ENCODE measurements around the gene ZBTB21. TPM values are rescaled to one million over a fixed set of nuclear protein-coding genes. Genes with fewer than 3 reads are reported as not detected.

The ZBTB21 gene
- total and polyA plus RNA-seq, 2 of the 4 experiments (the other 2 are of a cell fraction) = 6.8 to 12.0 TPM

DNA sequence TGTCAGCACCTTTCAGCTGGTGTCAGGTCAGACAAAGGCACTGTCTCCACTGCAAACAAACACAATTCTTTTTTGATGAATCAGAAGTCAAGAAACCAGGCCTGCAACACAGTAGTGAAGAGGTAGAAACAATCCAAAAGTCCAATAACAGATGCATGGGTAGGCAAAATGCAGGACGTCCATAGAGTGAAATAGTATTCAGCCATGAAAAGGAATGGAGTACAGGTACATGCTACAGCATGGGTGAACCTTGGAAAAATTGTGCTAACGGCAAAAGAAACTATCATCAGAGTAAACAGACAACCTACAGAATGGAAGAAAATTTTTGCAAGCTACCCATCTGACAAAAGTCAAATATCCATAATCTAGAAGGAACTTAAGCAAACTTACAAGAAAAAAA is 26.2 kb upstream of the ZBTB21 start:
- no peak for ATAC-seq (ENCODE audit: low read depth)
- H2AFZ ChIP-seq (replicated peaks; ENCODE audit: low read length, poor library complexity) = no peak overlapping the region
- peak overlapping the region; percentile 24; the same call in 1 of the 2 replicates for H2BK120ac ChIP-seq (ENCODE audit: low read depth, low read length)
- no TSS peak for BruUV-seq (replicated peaks)
- ChIA-PET POLR2A (ENCODE audit: unreplicated experiment) (no interaction called here), CTCF (no interaction called here)
- H3K36me3 ChIP-seq (ENCODE audit: control insufficient read depth, insufficient read depth, low read length) = no peaks in the 10 kb centered on the region
- no peak overlapping the region for H2BK5ac ChIP-seq (ENCODE audit: low read depth, low read length, poor library complexity, severe bottlenecking)
- TF ChIP-seq, protein P1, sequence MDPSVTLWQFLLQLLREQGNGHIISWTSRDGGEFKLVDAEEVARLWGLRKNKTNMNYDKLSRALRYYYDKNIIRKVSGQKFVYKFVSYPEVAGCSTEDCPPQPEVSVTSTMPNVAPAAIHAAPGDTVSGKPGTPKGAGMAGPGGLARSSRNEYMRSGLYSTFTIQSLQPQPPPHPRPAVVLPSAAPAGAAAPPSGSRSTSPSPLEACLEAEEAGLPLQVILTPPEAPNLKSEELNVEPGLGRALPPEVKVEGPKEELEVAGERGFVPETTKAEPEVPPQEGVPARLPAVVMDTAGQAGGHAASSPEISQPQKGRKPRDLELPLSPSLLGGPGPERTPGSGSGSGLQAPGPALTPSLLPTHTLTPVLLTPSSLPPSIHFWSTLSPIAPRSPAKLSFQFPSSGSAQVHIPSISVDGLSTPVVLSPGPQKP (IDR thresholded peaks at IDR 0.05; ENCODE audit: borderline replicate concordance, low read depth, low read length) = no peak
- TF ChIP-seq, protein P2, sequence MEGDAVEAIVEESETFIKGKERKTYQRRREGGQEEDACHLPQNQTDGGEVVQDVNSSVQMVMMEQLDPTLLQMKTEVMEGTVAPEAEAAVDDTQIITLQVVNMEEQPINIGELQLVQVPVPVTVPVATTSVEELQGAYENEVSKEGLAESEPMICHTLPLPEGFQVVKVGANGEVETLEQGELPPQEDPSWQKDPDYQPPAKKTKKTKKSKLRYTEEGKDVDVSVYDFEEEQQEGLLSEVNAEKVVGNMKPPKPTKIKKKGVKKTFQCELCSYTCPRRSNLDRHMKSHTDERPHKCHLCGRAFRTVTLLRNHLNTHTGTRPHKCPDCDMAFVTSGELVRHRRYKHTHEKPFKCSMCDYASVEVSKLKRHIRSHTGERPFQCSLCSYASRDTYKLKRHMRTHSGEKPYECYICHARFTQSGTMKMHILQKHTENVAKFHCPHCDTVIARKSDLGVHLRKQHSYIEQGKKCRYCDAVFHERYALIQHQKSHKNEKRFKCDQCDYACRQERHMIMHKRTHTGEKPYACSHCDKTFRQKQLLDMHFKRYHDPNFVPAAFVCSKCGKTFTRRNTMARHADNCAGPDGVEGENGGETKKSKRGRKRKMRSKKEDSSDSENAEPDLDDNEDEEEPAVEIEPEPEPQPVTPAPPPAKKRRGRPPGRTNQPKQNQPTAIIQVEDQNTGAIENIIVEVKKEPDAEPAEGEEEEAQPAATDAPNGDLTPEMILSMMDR (conservative IDR thresholded peaks at IDR 0.05; ENCODE audit: low read depth, low read length) = no peak
- TF ChIP-seq BHLHE40 (IDR thresholded peaks at IDR 0.05; ENCODE audit: low read depth, low read length) (no peak), POLR2A (IDR thresholded peaks at IDR 0.05; ENCODE audit: low read depth, low read length) (no peak), MAFK (IDR thresholded peaks at IDR 0.05; ENCODE audit: low read depth, low read length) (no peak), RFX5 (IDR thresholded peaks at IDR 0.05; ENCODE audit: low read depth, low read length) (no peak), FOS (IDR thresholded peaks at IDR 0.05; ENCODE audit: low read depth, low read length) (no peak), RCOR1 (IDR thresholded peaks at IDR 0.05; ENCODE audit: insufficient replicate concordance, low read length) (no peak), CHD1 (IDR thresholded peaks at IDR 0.05; ENCODE audit: low read depth, low read length) (no peak), MXI1 (IDR thresholded peaks at IDR 0.05; ENCODE audit: borderline replicate concordance, low read depth, low read length) (no peak)
- DNase-seq = no peak
- no peak overlapping the region for H2AK9ac ChIP-seq (replicated peaks; ENCODE audit: low read depth, low read length, poor library complexity)
- H4K20me1 ChIP-seq (ENCODE audit: insufficient read depth, low read length) = no peaks in the 10 kb centered on the region
- no peak overlapping the region for H3K18ac ChIP-seq (ENCODE audit: low read depth, low read length)
- H3K14ac ChIP-seq (replicated peaks; ENCODE audit: low read depth, low read length) = 0 out of 2 replicates have a peak overlapping the region, but pooled peaks have one; percentile 1
- H2AK5ac ChIP-seq (ENCODE audit: low read depth, low read length) = no peak overlapping the region
- H2BK20ac ChIP-seq (ENCODE audit: low read depth, low read length) = peak overlapping the region; percentile 30; the same call in 1 of the 2 replicates
- H3K4me2 ChIP-seq (ENCODE audit: low read depth, low read length) = no peak overlapping the region
- H3K4me3 ChIP-seq (ENCODE audit: insufficient read depth, low read depth, low read length) = no peak overlapping the region
- peaks cover 20% of the 10 kb centered on the region for H3K4me1 ChIP-seq (ENCODE audit: control insufficient read depth, insufficient read depth, low read length)
- no peaks in the 10 kb centered on the region for H3K27me3 ChIP-seq (ENCODE audit: control insufficient read depth, insufficient read depth, low read length)
- in situ Hi-C loops (cut with MboI; ENCODE audit: low sequenced_read_pairs) = no loop called here
- no peak overlapping the region for H2BK15ac ChIP-seq (ENCODE audit: low read depth, low read length)
- intact Hi-C loops (cut with micrococcal nuclease) = no loop called here
- H3K4ac ChIP-seq (ENCODE audit: low read depth, low read length) = peak overlapping the region; percentile 43; the same call in 1 of the 2 replicates
- no peak overlapping the region for H3K27ac ChIP-seq (ENCODE audit: insufficient read depth, low read length)
- H3K56ac ChIP-seq (ENCODE audit: extremely low read depth, insufficient read depth, low read length) = no peak overlapping the region
- no peak overlapping the region for H3K9ac ChIP-seq (ENCODE audit: low read depth, low read length)
- no peak overlapping the region for H4K91ac ChIP-seq (ENCODE audit: insufficient read depth, low read depth, low read length)
- WGBS, 2 experiments (ENCODE audit: extremely low coverage in 2 of 2, insufficient read length in 1 of 2) = no CpG with 5 or more reads among the region's 2 CpGs
- H3K9me3 ChIP-seq (ENCODE audit: control insufficient read depth, insufficient read depth, low read length) = no peaks in the 10 kb centered on the region; the same call in 1 of the 2 replicates
- no peak overlapping the region for H3K23ac ChIP-seq (ENCODE audit: low read depth, low read length)
- H3K9me1 ChIP-seq (ENCODE audit: insufficient read depth, low read length) = peaks cover 11% of the 10 kb centered on the region
- dilution Hi-C loops (cut with HindIII; ENCODE audit: low sequenced_read_pairs, unreplicated experiment) = no loop called here
- no peak overlapping the region for H4K5ac ChIP-seq (ENCODE audit: low read depth, low read length)
- H3K79me1 ChIP-seq (ENCODE audit: low read depth in 1 of 2, low read length in 2 of 2) = no peaks in the 10 kb centered on the region; a peak in 1 of 4 replicates
- H4K8ac ChIP-seq (ENCODE audit: low read depth in 2 of 2, low read length in 2 of 2) = no peak overlapping the region
